Measurements from ENCODE around the gene ZDHHC15.

DNA sequence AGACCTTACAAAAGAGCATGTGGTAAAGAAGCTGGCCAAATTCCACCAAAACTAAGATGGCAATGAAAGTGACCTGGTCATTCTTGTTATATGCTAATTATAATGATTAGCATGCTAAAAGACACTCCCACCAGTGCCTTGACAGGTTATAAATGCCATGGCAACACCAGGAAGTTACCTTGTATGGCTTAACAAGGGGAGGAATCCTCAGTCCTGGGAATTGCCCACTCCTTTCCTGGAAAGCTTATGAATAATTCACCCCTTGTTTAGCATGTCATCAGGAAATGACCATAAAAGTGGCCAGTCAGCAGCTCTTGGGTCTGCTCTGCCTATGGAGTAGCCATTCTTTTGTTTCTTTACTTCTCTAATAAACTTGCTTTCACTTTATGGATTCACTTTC is 161.0 kb downstream of the ZDHHC15 start:
- no peak for TF ChIP-seq NR2F2 (IDR thresholded peaks at IDR 0.05)
- no peak for TF ChIP-seq CTCF (IDR thresholded peaks at IDR 0.05; ENCODE audit: low read depth, low read length, missing input control)
- no peak for TF ChIP-seq JUND (IDR thresholded peaks at IDR 0.05)
- TF ChIP-seq RAD21 (IDR thresholded peaks at IDR 0.05): no peak
- TF ChIP-seq SP1 (IDR thresholded peaks at IDR 0.05): no peak

All from liver (tissue), 3 donors.